ENCODE results near the gene COQ10A. TPM values are rescaled to one million over a fixed set of nuclear protein-coding genes. Genes with fewer than 3 reads are reported as not detected.

The COQ10A gene
- 1 to 10 TPM; 5.2 to 7.5 TPM for total RNA-seq

- CTCF ChIA-PET, result interaction anchor here (0.6 to 5.1 kb wide), 16 partner anchors 10 to 197 kb away, joined by 3 to 26 read pairs (median 4); partner anchors contain the start of genes ANKRD52, CNPY2, PA2G4 and SMARCC2
- DNase-seq (peak; percentile 90), ATAC-seq (peak; percentile 90)
- H3K4me1 Mint-ChIP-seq, result peaks cover 9% of the 10 kb centered on the region
- intact Hi-C loops (cut with DNase I, micrococcal nuclease), result loop anchor here (1.0 to 10.0 kb wide), 12 partner anchors 9 to 201 kb away; partner anchors contain the start of genes SPRYD4 (in 2 of the 2), ANKRD52 (in 1 of the 2), CS (in 1 of the 2) and ESYT1 (in 1 of the 2)
- H3K9me3 Mint-ChIP-seq (ENCODE audit: low read depth), result no peaks in the 10 kb centered on the region
- POLR2A ChIA-PET, result interaction anchor here (0.5 to 1.5 kb wide), 10 partner anchors 9 to 459 kb away, joined by 3 to 9 read pairs (median 4); partner anchors contain the start of genes ANKRD52, CNPY2, NACA and PA2G4
- H3K27me3 Mint-ChIP-seq, result no peaks in the 10 kb centered on the region
- peak within 1 kb of the TSS; percentile 89 for H3K27ac Mint-ChIP-seq
- peaks cover 12% of the 10 kb centered on the region for H3K36me3 Mint-ChIP-seq (ENCODE audit: low read depth)
- H3K4me3 Mint-ChIP-seq, result peak within 1 kb of the TSS; percentile 89
Measured at GRCh38 chr12:56266693-56267442, at the start of gene COQ10A. TSS of gene COQ10A (plus strand) at chr12:56266942. CDS start at chr12:56267119, 177 bp downstream.

GRCh38 chr12:56219840-56220239 lies 46.9 kb upstream of the COQ10A start:
- intact Hi-C loops (cut with DNase I, micrococcal nuclease), result loop anchor here (2.0 to 5.0 kb wide), 5 partner anchors 178 to 412 kb away; partner anchors contain the start of genes BAZ2A (in 1 of the 2), PYM1 (in 1 of the 2), RAB5B (in 1 of the 2) and RPS26 (in 1 of the 2)
- H3K36me3 Mint-ChIP-seq (ENCODE audit: low read depth), result peaks cover 8% of the 10 kb centered on the region
- no peak overlapping the region for H3K27ac Mint-ChIP-seq
- ChIA-PET CTCF (interaction anchor here (0.7 to 3.2 kb wide), 5 partner anchors 31 to 246 kb away, joined by 3 to 41 read pairs (median 3); partner anchors contain the start of genes RAB5B, SMARCC2 and ZC3H10), POLR2A (interaction anchor here (0.6 kb wide), 1 partner anchor 16 kb away, joined by 3 read pairs; no protein-coding TSS in a partner anchor)
- H3K4me3 Mint-ChIP-seq, result no peak overlapping the region
- no peaks in the 10 kb centered on the region for H3K9me3 Mint-ChIP-seq (ENCODE audit: low read depth)
- peaks cover 29% of the 10 kb centered on the region for H3K4me1 Mint-ChIP-seq
- no peaks in the 10 kb centered on the region for H3K27me3 Mint-ChIP-seq
- ATAC-seq (no peak), DNase-seq (no peak)

GRCh38 chr12:56220611-56221231 lies 46.0 kb upstream of the COQ10A start:
- CTCF ChIA-PET, result interaction anchor here (0.5 to 3.2 kb wide), 13 partner anchors 13 to 482 kb away, joined by 3 to 41 read pairs (median 9); partner anchors contain the start of genes ANKRD52, PA2G4, SMARCC2 and ZC3H10
- H3K36me3 Mint-ChIP-seq (ENCODE audit: low read depth), result peaks cover 3% of the 10 kb centered on the region
- peak overlapping the region; percentile 98 for H3K4me3 Mint-ChIP-seq
- peaks cover 37% of the 10 kb centered on the region for H3K4me1 Mint-ChIP-seq
- peak overlapping the region; percentile 94 for H3K27ac Mint-ChIP-seq
- no peaks in the 10 kb centered on the region for H3K27me3 Mint-ChIP-seq
- POLR2A ChIA-PET, result interaction anchor here (0.6 to 2.3 kb wide), 5 partner anchors 17 to 139 kb away, joined by 3 to 11 read pairs (median 4); partner anchors contain the start of genes ANKRD52, CNPY2, ESYT1 and STAT2
- no peaks in the 10 kb centered on the region for H3K9me3 Mint-ChIP-seq (ENCODE audit: low read depth)
- ATAC-seq (no peak), DNase-seq (no peak)
- intact Hi-C loops (cut with DNase I, micrococcal nuclease), result loop anchor here (1.0 to 5.0 kb wide), 8 partner anchors 68 to 412 kb away; partner anchors contain the start of genes BAZ2A (in 1 of the 2), CS (in 1 of the 2), MYL6B (in 1 of the 2) and PYM1 (in 1 of the 2)

- DNase-seq, result no peak
Measured at GRCh38 chr12:56221232-56221756, 45.4 kb upstream of the COQ10A start.

GRCh38 chr12:56221757-56222530 lies 44.8 kb upstream of the COQ10A start, which contains the start of gene RNF41:
TSS of gene RNF41 (minus strand) at chr12:56221922. CDS start at chr12:56214047, 7,875 bp downstream.
- CTCF ChIA-PET, result interaction anchor here (0.6 to 3.2 kb wide), 41 partner anchors 8 to 890 kb away, joined by 3 to 41 read pairs (median 4); partner anchors contain the start of genes ANKRD52, CNPY2, COQ10A and ESYT1
- peaks cover 37% of the 10 kb centered on the region for H3K4me1 Mint-ChIP-seq
- H3K9me3 Mint-ChIP-seq (ENCODE audit: low read depth), result no peaks in the 10 kb centered on the region
- DNase-seq (peak; percentile 96), ATAC-seq (peak; percentile 87)
- no peaks in the 10 kb centered on the region for H3K27me3 Mint-ChIP-seq
- intact Hi-C loops (cut with DNase I, micrococcal nuclease), result loop anchor here (1.0 to 5.0 kb wide), 10 partner anchors 63 to 410 kb away; partner anchors contain the start of genes BAZ2A (in 1 of the 2), CS (in 1 of the 2), MYL6 (in 1 of the 2) and MYL6B (in 1 of the 2)
- peak within 1 kb of the TSS; percentile 98 for H3K4me3 Mint-ChIP-seq
- POLR2A ChIA-PET, result interaction anchor here (0.6 to 2.3 kb wide), 14 partner anchors 32 to 404 kb away, joined by 3 to 14 read pairs (median 4); partner anchors contain the start of genes ANKRD52, CNPY2, ESYT1 and ORMDL2
- H3K27ac Mint-ChIP-seq, result peak within 1 kb of the TSS; percentile 94
- H3K36me3 Mint-ChIP-seq (ENCODE audit: low read depth), result peaks cover 6% of the 10 kb centered on the region

More at GRCh38 chr12:56221232-56221756, 45.4 kb upstream of the COQ10A start:
- POLR2A ChIA-PET, result interaction anchor here (0.6 to 2.3 kb wide), 12 partner anchors 32 to 139 kb away, joined by 3 to 14 read pairs (median 4); partner anchors contain the start of genes ANKRD52, CNPY2, ESYT1 and SMARCC2
- Mint-ChIP-seq H3K27me3 (no peaks in the 10 kb centered on the region), H3K4me1 (peaks cover 37% of the 10 kb centered on the region), H3K9me3 (ENCODE audit: low read depth) (no peaks in the 10 kb centered on the region), H3K4me3 (peak overlapping the region; percentile 98), H3K36me3 (ENCODE audit: low read depth) (peaks cover 7% of the 10 kb centered on the region), H3K27ac (peak overlapping the region; percentile 94)
- ATAC-seq, result peak; percentile 23
- CTCF ChIA-PET, result interaction anchor here (0.5 to 3.2 kb wide), 23 partner anchors 8 to 787 kb away, joined by 3 to 41 read pairs (median 5); partner anchors contain the start of genes ANKRD52, CNPY2, PA2G4 and SMARCC2
- intact Hi-C loops (cut with DNase I, micrococcal nuclease), result loop anchor here (1.0 to 5.0 kb wide), 8 partner anchors 69 to 411 kb away; partner anchors contain the start of genes BAZ2A (in 1 of the 2), CS (in 1 of the 2), MYL6B (in 1 of the 2) and PYM1 (in 1 of the 2)

- peaks cover 6% of the 10 kb centered on the region for H3K36me3 Mint-ChIP-seq (ENCODE audit: low read depth)
- CTCF ChIA-PET, result interaction anchor here (0.6 to 3.2 kb wide), 37 partner anchors 8 to 890 kb away, joined by 3 to 41 read pairs (median 5); partner anchors contain the start of genes ANKRD52, CNPY2, COQ10A and ESYT1
- H3K9me3 Mint-ChIP-seq (ENCODE audit: low read depth), result no peaks in the 10 kb centered on the region
- H3K4me3 Mint-ChIP-seq, result peak overlapping the region; percentile 98
- POLR2A ChIA-PET, result interaction anchor here (0.6 to 2.3 kb wide), 9 partner anchors 33 to 138 kb away, joined by 3 to 14 read pairs (median 6); partner anchors contain the start of genes CNPY2, ESYT1, SMARCC2 and STAT2
- peak overlapping the region; percentile 94 for H3K27ac Mint-ChIP-seq
- DNase-seq, result no peak
- intact Hi-C loops (cut with DNase I, micrococcal nuclease), result loop anchor here (1.0 to 5.0 kb wide), 6 partner anchors 64 to 410 kb away; partner anchors contain the start of genes BAZ2A (in 1 of the 2), MYL6 (in 1 of the 2), PYM1 (in 1 of the 2) and RAB5B (in 1 of the 2)
- no peaks in the 10 kb centered on the region for H3K27me3 Mint-ChIP-seq
- ATAC-seq, result no peak
- H3K4me1 Mint-ChIP-seq, result peaks cover 37% of the 10 kb centered on the region
Measured at GRCh38 chr12:56222531-56222895, 44.2 kb upstream of the COQ10A start.

GRCh38 chr12:56223571-56224101 lies 43.1 kb upstream of the COQ10A start:
- Mint-ChIP-seq H3K4me1 (peaks cover 37% of the 10 kb centered on the region), H3K36me3 (ENCODE audit: low read depth) (peaks cover 6% of the 10 kb centered on the region), H3K9me3 (ENCODE audit: low read depth) (no peaks in the 10 kb centered on the region), H3K27me3 (no peaks in the 10 kb centered on the region), H3K27ac (peak overlapping the region; percentile 83), H3K4me3 (peak overlapping the region; percentile 98)
- ChIA-PET POLR2A (no interaction called here), CTCF (interaction anchor here (0.9 to 2.2 kb wide), 8 partner anchors 14 to 486 kb away, joined by 3 to 31 read pairs (median 4); partner anchors contain the start of genes ESYT1, RAB5B and SMARCC2)
- DNase-seq (no peak), ATAC-seq (no peak)
- intact Hi-C loops (cut with DNase I, micrococcal nuclease), result loop anchor here (1.0 to 5.0 kb wide), 20 partner anchors 30 to 485 kb away; partner anchors contain the start of genes ANKRD52 (in 2 of the 2), BAZ2A (in 1 of the 2), COQ10A (in 1 of the 2) and DNAJC14 (in 1 of the 2)

- peak; percentile 83 for ATAC-seq
- ChIA-PET POLR2A (no interaction called here), CTCF (interaction anchor here (0.6 to 2.1 kb wide), 3 partner anchors 54 to 225 kb away, joined by 3 to 10 read pairs (median 3); partner anchors contain the start of genes TIMELESS and ZC3H10)
- Mint-ChIP-seq H3K4me1 (peaks cover 37% of the 10 kb centered on the region), H3K4me3 (peak within 1 kb of the TSS; percentile 98), H3K27ac (peak within 1 kb of the TSS; percentile 88), H3K9me3 (ENCODE audit: low read depth) (no peaks in the 10 kb centered on the region), H3K27me3 (no peaks in the 10 kb centered on the region), H3K36me3 (ENCODE audit: low read depth) (peaks cover 8% of the 10 kb centered on the region)
- intact Hi-C loops (cut with DNase I, micrococcal nuclease), result loop anchor here (1.0 to 5.0 kb wide), 19 partner anchors 31 to 485 kb away; partner anchors contain the start of genes ANKRD52 (in 2 of the 2), BAZ2A (in 1 of the 2), COQ10A (in 1 of the 2) and DNAJC14 (in 1 of the 2)
- peak; percentile 98 for DNase-seq
Measured at GRCh38 chr12:56224102-56224701, 42.5 kb upstream of the COQ10A start, which contains the start of gene NABP2. TSS of gene NABP2 (plus strand) at chr12:56224342. CDS start at chr12:56224857, 515 bp downstream.
